ENCODE measurements around the gene NEO1.

GRCh38 chr15:73024168-73024567 lies 28.1 kb upstream of the NEO1 start:
- TF ChIP-seq POLR2AphosphoS5 (IDR thresholded peaks at IDR 0.05; ENCODE audit: low read depth, low read length) (no peak), POLR2A (IDR thresholded peaks at IDR 0.05; ENCODE audit: low read depth, low read length) (no peak), TAF1 (IDR thresholded peaks at IDR 0.05; ENCODE audit: low read depth, low read length) (no peak), SPI1 (IDR thresholded peaks at IDR 0.05; ENCODE audit: low read depth, low read length) (no peak), PAX5 (IDR thresholded peaks at IDR 0.05; ENCODE audit: insufficient read depth, low read length, severe bottlenecking) (no peak), POU2F2 (IDR thresholded peaks at IDR 0.05; ENCODE audit: low read depth, low read length) (no peak)
